H4 (cell line): ENCODE data around the gene ZNF214. TPM values are rescaled to one million over a fixed set of nuclear protein-coding genes. Genes with fewer than 3 reads are reported as not detected.
"Not testable (repeated sequence)": the region's sequence is repeated elsewhere in the genome, so short reads cannot be mapped to it uniquely, and the experiment has no call there.

Experiments used
- DNase-seq: peaks from one replicate; pipeline ENCODE4 v3.0.0-alpha.2; 2015; ENCODE audit warnings: low spot score
- total RNA-seq: library from RNA; depleted of rRNA; stranded (reverse); fragments of >200 nt; shearing (Covaris generic); gene quantifications from 2 replicates; pipeline ENCODE4 v1.2.3, GENCODE V29; 2014; rRNA removed

Gene ZNF214
- total RNA-seq, 1 experiment from 2014 or later: 9.3 TPM

DNA sequence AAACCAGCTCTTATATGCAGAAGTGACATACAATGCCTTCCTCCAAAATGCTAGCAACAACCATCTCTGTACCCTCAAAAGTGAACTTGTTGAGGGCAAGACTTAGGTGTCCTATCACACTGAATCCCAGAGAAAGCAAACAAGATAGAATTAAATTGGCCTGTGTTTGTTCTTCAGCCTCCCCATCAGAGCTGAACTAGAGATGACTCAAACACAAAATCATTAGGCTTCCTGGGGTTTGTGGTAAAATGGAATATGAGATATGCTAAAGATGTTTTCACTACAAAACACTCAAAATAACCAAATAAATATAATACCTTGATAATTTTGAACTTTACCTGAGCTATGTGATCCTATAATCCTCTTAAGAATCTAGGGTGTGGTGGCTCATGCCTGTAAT, 31.6 kb downstream of the ZNF214 start:
- no peak for DNase-seq

DNA sequence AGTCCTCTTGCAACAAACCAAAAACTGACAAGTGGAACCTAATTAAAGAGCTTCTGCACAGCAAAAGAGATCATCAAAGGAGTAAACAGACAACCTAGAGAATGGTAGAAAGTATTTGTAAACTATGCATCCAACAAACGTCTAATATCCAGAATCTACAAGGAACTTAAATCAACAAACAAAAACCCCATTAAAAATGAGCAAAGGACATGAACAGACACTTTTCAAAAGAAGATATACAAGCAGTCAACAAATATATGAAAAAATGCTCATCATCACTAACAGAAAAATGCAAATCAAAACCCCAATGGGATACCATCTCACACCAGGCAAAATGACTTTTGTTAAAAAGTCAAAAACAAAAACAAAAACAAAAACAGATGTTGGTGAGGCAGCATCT, 33.7 kb downstream of the ZNF214 start:
- no peak for DNase-seq

DNA sequence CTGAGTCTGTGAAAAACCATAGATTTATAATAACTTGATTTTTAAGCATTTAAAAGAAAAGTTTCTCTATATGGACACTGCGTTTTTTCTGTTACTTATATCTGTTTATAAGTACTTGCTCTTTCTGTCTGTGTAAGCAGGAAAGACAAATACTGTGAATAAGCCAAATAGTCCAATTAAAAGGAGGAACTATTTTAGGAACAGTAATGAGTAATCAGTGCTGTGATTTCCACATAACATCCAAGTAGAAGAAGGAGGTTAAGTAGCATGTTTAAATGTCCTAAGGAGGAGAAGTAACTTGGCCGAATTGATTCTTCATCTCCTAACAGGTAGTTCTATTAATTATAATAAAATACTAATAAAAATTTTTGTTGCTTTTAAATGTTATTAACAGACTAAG, 40.8 kb downstream of the ZNF214 start:
- DNase-seq: no peak

DNA sequence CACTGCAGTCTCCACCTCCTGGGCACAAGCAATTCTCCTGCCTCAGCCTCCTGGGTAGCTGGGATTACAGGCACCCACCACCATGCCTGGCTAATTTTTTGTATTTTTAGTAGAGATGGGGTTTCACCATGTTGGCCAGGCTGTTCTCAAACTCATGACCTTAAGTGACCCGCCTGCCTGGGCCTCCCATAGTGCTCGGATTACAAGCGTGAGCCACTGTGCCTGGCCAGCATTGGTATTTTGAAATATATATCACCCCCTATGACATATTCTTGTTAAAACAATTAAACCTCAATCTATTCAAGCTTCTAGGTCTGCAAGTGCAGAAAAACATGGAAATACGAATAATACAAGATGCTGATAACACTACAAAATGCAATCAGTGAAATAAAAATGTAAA, 50.3 kb downstream of the ZNF214 start:
- DNase-seq: not testable (repeated sequence)

DNA sequence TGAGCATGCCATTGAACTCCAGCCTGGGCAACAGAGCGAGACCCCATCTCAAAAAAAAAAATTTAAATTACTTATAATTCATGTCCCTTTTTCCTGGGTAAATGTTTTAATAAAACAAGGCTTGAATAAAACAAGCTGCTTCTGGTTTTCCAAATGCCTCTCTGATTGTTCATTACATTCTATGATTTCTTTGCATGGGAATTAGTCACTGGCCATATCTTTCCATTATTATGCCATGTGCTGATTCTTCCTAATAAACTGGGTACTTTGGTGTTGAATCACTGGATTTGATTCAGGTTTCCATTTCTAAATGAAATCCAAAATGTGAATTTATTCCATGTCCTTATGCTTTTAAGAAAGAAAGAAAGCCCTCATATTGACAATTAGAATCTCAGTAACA, 51.3 kb downstream of the ZNF214 start:
- no peak for DNase-seq

DNA sequence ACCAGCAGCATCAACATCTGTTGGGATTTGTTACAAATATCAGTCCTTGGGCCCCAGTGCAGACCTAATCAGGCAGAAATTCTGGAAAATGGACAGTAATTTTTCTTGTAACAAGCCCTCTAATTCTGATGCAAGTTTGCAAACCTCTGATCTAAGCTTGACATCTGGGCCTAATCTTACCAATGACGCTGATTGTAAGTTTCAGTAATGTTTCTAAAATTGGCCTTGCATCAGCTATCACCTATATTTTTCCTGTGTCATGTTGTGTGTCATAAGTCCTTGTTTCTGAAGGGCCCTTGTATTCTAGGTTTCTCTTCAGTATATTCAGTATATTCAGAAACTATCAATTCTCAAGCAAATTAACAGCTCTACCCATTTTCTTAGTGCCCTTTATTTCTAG, 57.5 kb downstream of the ZNF214 start:
- DNase-seq: no peak

DNA sequence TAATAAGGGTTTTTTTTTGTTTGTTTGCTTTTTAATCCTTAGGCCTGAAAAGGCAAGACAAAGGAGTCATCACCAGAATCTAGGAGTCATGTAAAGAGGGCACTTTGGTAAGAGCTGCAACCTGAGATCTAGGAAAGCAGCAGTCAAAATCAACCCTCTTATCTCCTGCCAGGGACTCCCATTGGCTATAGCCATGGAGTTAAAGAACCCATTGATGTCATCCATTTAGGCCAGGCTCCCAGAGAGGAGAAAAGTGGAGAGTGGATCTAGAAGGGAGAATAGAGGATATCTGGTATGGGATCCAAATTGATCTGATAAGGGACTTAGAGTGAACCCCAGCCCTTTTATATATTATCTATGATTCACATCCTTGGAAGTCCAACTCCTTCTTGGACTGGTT, 58.0 kb downstream of the ZNF214 start:
- no peak for DNase-seq

DNA sequence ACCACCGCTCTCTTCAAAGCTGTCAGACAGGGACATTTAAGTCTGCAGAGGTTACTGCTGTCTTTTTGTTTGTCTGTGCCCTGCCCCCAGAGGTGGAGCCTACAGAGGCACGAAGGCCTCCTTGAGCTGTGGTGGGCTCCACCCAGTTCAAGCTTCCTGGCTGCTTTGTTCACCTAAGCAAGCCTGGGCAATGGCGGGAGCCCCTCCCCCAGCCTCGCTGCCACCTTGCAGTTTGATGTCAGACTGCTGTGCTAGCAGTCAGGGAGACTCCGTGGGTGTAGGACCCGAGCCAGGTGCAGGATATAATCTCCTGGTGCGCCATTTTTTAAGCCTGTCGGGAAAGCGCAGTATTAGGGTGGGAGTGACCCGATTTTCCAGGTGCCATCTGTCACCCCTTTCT, 65.9 kb downstream of the ZNF214 start:
- not testable (repeated sequence) for DNase-seq

Other genes starting within 250 kb of the ZNF214 start
- 0.06 and 0.84 TPM in 2 replicates for gene OR2AG2, start 248.4 kb downstream of the ZNF214 start, total RNA-seq
- gene OR2AG1, start 237.3 kb downstream of the ZNF214 start, total RNA-seq: not detected in 2 replicates
- 0.43 TPM in 1 of 2 replicates, not detected in the other for gene OR6A2, start 220.7 kb downstream of the ZNF214 start, total RNA-seq
- gene OR10A5, start 174.7 kb downstream of the ZNF214 start, total RNA-seq: not detected in 2 replicates
- gene OR10A2, start 157.3 kb downstream of the ZNF214 start, total RNA-seq: not detected in 2 replicates
- gene OR10A4, start 143.7 kb downstream of the ZNF214 start, total RNA-seq: not detected in 2 replicates
- gene OR2D2, start 127.8 kb downstream of the ZNF214 start, total RNA-seq: not detected in 2 replicates
- gene OR2D3, start 99.3 kb downstream of the ZNF214 start, total RNA-seq: not detected in 2 replicates
- 10.7 TPM in 2 replicates for gene ZNF215, start 93.9 kb downstream of the ZNF214 start, total RNA-seq
- gene NLRP14, start 133 bp upstream of the ZNF214 start, total RNA-seq: 0.08 and 0.19 TPM in 2 replicates
- gene RBMXL2, start 68.7 kb upstream of the ZNF214 start, total RNA-seq: not detected in 2 replicates
- gene SYT9, start 231.6 kb upstream of the ZNF214 start, total RNA-seq: 0.06 TPM in 1 of 2 replicates, not detected in the other